Astrocyte (in vitro differentiated cells and primary cell): ENCODE data around the gene MARK4. TPM values are rescaled to one million over a fixed set of nuclear protein-coding genes. Genes with fewer than 3 reads are reported as not detected.

ENCODE experiments used
- DNase-seq: peaks from one replicate; pipeline ENCODE4 v3.0.0-alpha.2; 2010; ENCODE audit warnings: low read depth
- FAIRE-seq: peaks from 2 replicates; lab custom pipeline; 2011; peaks lifted over from hg19 to GRCh38; lab: Jason Lieb, UNC
- H2AFZ ChIP-seq: 2 replicates; pipeline ENCODE4 v1.6.0; 2012; ENCODE audit warnings: low read depth, low read length, inconsistent platforms
- H3K27ac ChIP-seq: 2 replicates; pipeline ENCODE4 v1.5.1; 2011; ENCODE audit warnings: low read depth, low read length, inconsistent platforms
- H3K27me3 ChIP-seq: 2 replicates; pipeline ENCODE4 v1.6.0; 2011; ENCODE audit warnings: low read length, inconsistent platforms; ENCODE audit not compliant: insufficient read depth
- H3K36me3 ChIP-seq: 2 replicates; pipeline ENCODE4 v1.5.1; 2011; ENCODE audit warnings: low read length, inconsistent platforms; ENCODE audit not compliant: insufficient read depth
- H3K4me1 ChIP-seq: 2 replicates; pipeline ENCODE4 v1.5.1; 2011; ENCODE audit warnings: low read length, inconsistent platforms; ENCODE audit not compliant: insufficient read depth
- H3K4me2 ChIP-seq: 2 replicates; pipeline ENCODE4 v1.6.0; 2012; ENCODE audit warnings: low read length, inconsistent platforms
- H3K4me3 ChIP-seq: 2 replicates; pipeline ENCODE4 v1.5.1; 2011; ENCODE audit warnings: low read depth, mild to moderate bottlenecking, low read length, inconsistent platforms; ENCODE audit not compliant: insufficient read depth
- H3K79me2 ChIP-seq: 2 replicates; pipeline ENCODE4 v1.6.0; 2012; ENCODE audit warnings: mild to moderate bottlenecking, low read length, inconsistent platforms; ENCODE audit not compliant: insufficient read depth
- H3K9ac ChIP-seq: 2 replicates; pipeline ENCODE4 v1.6.0; 2012; ENCODE audit warnings: mild to moderate bottlenecking, low read length, inconsistent platforms
- H3K9me3 ChIP-seq: 2 replicates; pipeline ENCODE4 v1.5.1; 2012; ENCODE audit warnings: low read depth, mild to moderate bottlenecking, low read length, inconsistent platforms; ENCODE audit not compliant: insufficient read depth
- H4K20me1 ChIP-seq: 2 replicates; pipeline ENCODE4 v1.6.0; 2012; ENCODE audit warnings: low read length, inconsistent platforms; ENCODE audit not compliant: insufficient read depth
- H3K27ac Mint-ChIP-seq: one replicate; pipeline ENCODE4 v1.8.0; 2021; ENCODE audit warnings: mild to moderate bottlenecking, mixed read lengths; ENCODE audit not compliant: unreplicated experiment
- H3K27me3 Mint-ChIP-seq: one replicate; pipeline ENCODE4 v1.8.0; 2021; ENCODE audit warnings: low read depth, mixed read lengths; ENCODE audit not compliant: unreplicated experiment
- H3K36me3 Mint-ChIP-seq: one replicate; pipeline ENCODE4 v1.8.0; 2021; ENCODE audit warnings: low read depth, mixed read lengths; ENCODE audit not compliant: unreplicated experiment
- H3K4me1 Mint-ChIP-seq: one replicate; pipeline ENCODE4 v1.8.0; 2021; ENCODE audit warnings: low read depth, mixed read lengths; ENCODE audit not compliant: unreplicated experiment
- H3K4me3 Mint-ChIP-seq: one replicate; pipeline ENCODE4 v1.8.0; 2021; ENCODE audit warnings: mild to moderate bottlenecking, moderate library complexity, mixed read lengths; ENCODE audit not compliant: unreplicated experiment
- H3K9me3 Mint-ChIP-seq: one replicate; pipeline ENCODE4 v1.8.0; 2021; ENCODE audit warnings: mild to moderate bottlenecking, mixed read lengths; ENCODE audit not compliant: unreplicated experiment
- CTCF ChIP-seq: IDR thresholded peaks from 2 replicates; pipeline ENCODE4 v1.5.1; 2011; ENCODE audit warnings: low read depth, mild to moderate bottlenecking, inconsistent platforms, low read length, moderate library complexity; ENCODE audit not compliant: insufficient read depth
- EZH2 ChIP-seq: IDR thresholded peaks from 2 replicates; pipeline ENCODE4 v1.6.1; 2012; ENCODE audit warnings: mild to moderate bottlenecking, low read length, inconsistent platforms; ENCODE audit not compliant: insufficient read depth
- total RNA-seq: library from RNA; stranded (reverse); gene quantifications from 2 replicates; pipeline ENCODE4 v1.2.1, GENCODE V29; 2021

The MARK4 gene
- total RNA-seq, 1 donor from 2014 or later, result 61.0 TPM

- Histone ChIP-seq H3K9ac (no peak overlapping the region), H3K4me3 (no peak overlapping the region), H3K4me1 (no peaks in the 10 kb centered on the region), H3K79me2 (no peaks in the 10 kb centered on the region), H3K4me2 (no peak overlapping the region), H4K20me1 (no peaks in the 10 kb centered on the region), H2AFZ (no peak overlapping the region), H3K9me3 (no peaks in the 10 kb centered on the region), H3K27me3 (no peaks in the 10 kb centered on the region), H3K27ac (no peak overlapping the region), H3K36me3 (no peaks in the 10 kb centered on the region)
- Mint-ChIP-seq H3K4me3 (no peak overlapping the region), H3K27me3 (no peaks in the 10 kb centered on the region), H3K9me3 (no peaks in the 10 kb centered on the region), H3K4me1 (peaks cover 5% of the 10 kb centered on the region), H3K36me3 (peaks cover 46% of the 10 kb centered on the region), H3K27ac (no peak overlapping the region)
- no peak for FAIRE-seq
- no peak for TF ChIP-seq EZH2
- TF ChIP-seq CTCF, result no peak
- no peak for DNase-seq
Observed at GRCh38 chr19:45297674-45298073, 46.6 kb downstream of the MARK4 start.

- Mint-ChIP-seq H3K27ac (no peak overlapping the region), H3K4me3 (no peak overlapping the region), H3K36me3 (peaks cover 47% of the 10 kb centered on the region), H3K4me1 (peaks cover 5% of the 10 kb centered on the region), H3K9me3 (no peaks in the 10 kb centered on the region), H3K27me3 (no peaks in the 10 kb centered on the region)
- no peak overlapping the region for H3K4me2 ChIP-seq
- no peak overlapping the region for H3K9ac ChIP-seq
- no peak overlapping the region for H3K4me3 ChIP-seq
- H3K36me3 ChIP-seq, result no peaks in the 10 kb centered on the region
- H3K27me3 ChIP-seq, result no peaks in the 10 kb centered on the region
- FAIRE-seq (no peak), DNase-seq (no peak)
- TF ChIP-seq CTCF (no peak), EZH2 (no peak)
- H3K9me3 ChIP-seq, result no peaks in the 10 kb centered on the region
- no peaks in the 10 kb centered on the region for H3K4me1 ChIP-seq
- no peak overlapping the region for H3K27ac ChIP-seq
- H4K20me1 ChIP-seq, result no peaks in the 10 kb centered on the region
- no peak overlapping the region for H2AFZ ChIP-seq
- no peaks in the 10 kb centered on the region for H3K79me2 ChIP-seq
Observed at GRCh38 chr19:45298264-45298663, 47.2 kb downstream of the MARK4 start.

GRCh38 chr19:45299719-45300118 is 48.6 kb downstream of the MARK4 start:
- Mint-ChIP-seq H3K9me3 (no peaks in the 10 kb centered on the region), H3K4me3 (no peak overlapping the region), H3K27ac (no peak overlapping the region), H3K4me1 (peaks cover 1% of the 10 kb centered on the region), H3K36me3 (peaks cover 41% of the 10 kb centered on the region), H3K27me3 (no peaks in the 10 kb centered on the region)
- Histone ChIP-seq H3K9me3 (no peaks in the 10 kb centered on the region), H3K27ac (no peak overlapping the region), H3K36me3 (no peaks in the 10 kb centered on the region), H3K4me2 (no peak overlapping the region), H3K27me3 (no peaks in the 10 kb centered on the region), H3K4me1 (no peaks in the 10 kb centered on the region), H2AFZ (no peak overlapping the region), H4K20me1 (no peaks in the 10 kb centered on the region), H3K4me3 (no peak overlapping the region), H3K9ac (no peak overlapping the region), H3K79me2 (no peaks in the 10 kb centered on the region)
- FAIRE-seq (no peak), DNase-seq (no peak)
- no peak for TF ChIP-seq EZH2
- TF ChIP-seq CTCF, result no peak
